SH-SY5Y (cell line): ENCODE results near the gene TFB1M.

Source experiments
- GATA2 ChIP-seq: IDR thresholded peaks from 2 replicates; pipeline ENCODE4 v1.6.1; 2011; ENCODE audit warnings: mild to moderate bottlenecking, low read depth, low read length
- GATA3 ChIP-seq: IDR thresholded peaks from 2 replicates; pipeline ENCODE4 v1.6.1; 2011; ENCODE audit warnings: low read depth, mild to moderate bottlenecking, low read length, moderate library complexity

DNA sequence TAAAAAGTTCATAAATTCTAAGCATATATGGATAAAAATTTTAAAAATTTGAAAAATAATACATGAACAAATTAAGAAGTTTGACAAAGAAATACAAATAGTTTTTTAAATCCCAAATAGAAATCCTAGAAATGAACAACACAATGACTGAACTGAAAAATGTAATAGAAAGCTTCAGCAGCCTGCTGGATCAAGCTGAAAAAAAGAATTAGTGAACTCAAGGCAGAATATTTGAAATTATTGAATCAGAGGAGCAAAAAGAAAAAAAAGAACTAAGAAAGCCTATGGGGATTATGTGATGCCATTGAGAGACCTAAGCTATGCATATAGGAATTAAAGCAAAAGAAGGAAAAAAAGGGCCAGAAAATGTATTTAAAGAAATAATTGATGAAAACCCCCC is 39.9 kb upstream of the TFB1M start:
- TF ChIP-seq GATA2 (no peak), GATA3 (no peak)
